K562 (cell line): Measurements from ENCODE around the gene FRAT1. TPM values are rescaled to one million over a fixed set of nuclear protein-coding genes. Genes with fewer than 3 reads are reported as not detected.

Experiments
- BMI1 ChIP-seq: fragments of 150-350 bp; IDR thresholded peaks from 2 replicates; pipeline ENCODE4 v1.6.1; 2014; ENCODE audit warnings: low read length
- CREM ChIP-seq: IDR thresholded peaks from 2 replicates; pipeline ENCODE4 v1.6.1; 2014; ENCODE audit warnings: antibody characterized with exemption, low read depth
- CTCF ChIP-seq, 3 experiments: IDR thresholded peaks in 2 of 3; conservative IDR thresholded peaks in 1 of 3; 2 replicates each; pipeline ENCODE4 v1.5.1; 2011 to 2012; ENCODE audit warnings: low read length in 3 of 3, mild to moderate bottlenecking in 3 of 3, control low read depth in 2 of 3, improper control_type of control experiment in 1 of 3, inconsistent platforms in 1 of 3, low read depth in 1 of 3, mixed read lengths in 1 of 3, moderate library complexity in 1 of 3; ENCODE audit not compliant: insufficient read depth in 2 of 3
- MCM5 ChIP-seq: fragments of 450-650 bp; IDR thresholded peaks from 2 replicates; pipeline ENCODE4 v1.6.1; 2016; ENCODE audit warnings: low read depth
- NCOA2 ChIP-seq, 2 experiments: fragments of 450-650 bp; IDR thresholded peaks; 2 replicates each; pipeline ENCODE4 v1.6.1; 2018; ENCODE audit warnings: mild to moderate bottlenecking in 2 of 2, moderate library complexity in 1 of 2; ENCODE audit not compliant: partially characterized antibody in 2 of 2
- POLR2B ChIP-seq: fragments of 450-650 bp; IDR thresholded peaks from 2 replicates; pipeline ENCODE4 v1.6.1; 2018; ENCODE audit warnings: low read depth; ENCODE audit not compliant: partially characterized antibody
- PRPF4 ChIP-seq: fragments of 200-400 bp; formaldehyde crosslinking; IDR thresholded peaks from one replicate; pipeline ENCODE4 v1.6.1; 2017; ENCODE audit warnings: low read length, low read depth, mild to moderate bottlenecking; ENCODE audit not compliant: insufficient read depth, poor library complexity, severe bottlenecking
- REST ChIP-seq, 2 experiments: fragments of 450-650 bp; formaldehyde crosslinking in 1 of 2; IDR thresholded peaks; 2 replicates each; pipeline versions ENCODE4 v1.4.0 to v1.6.1; 2014 to 2020; ENCODE audit warnings: mild to moderate bottlenecking in 2 of 2, borderline replicate concordance in 1 of 2, low read depth in 1 of 2
- THRAP3 ChIP-seq: fragments of 450-650 bp; IDR thresholded peaks from 2 replicates; pipeline ENCODE4 v1.6.1; 2016; ENCODE audit warnings: mild to moderate bottlenecking, inconsistent platforms, borderline replicate concordance
- ZNF316 ChIP-seq: fragments of 450-650 bp; IDR thresholded peaks from 2 replicates; pipeline ENCODE4 v1.6.1; 2016
- ZNF395 ChIP-seq: fragments of 200-800 bp; sonication (Bioruptor generic); IDR thresholded peaks from 2 replicates; pipeline ENCODE4 v1.6.1; 2017; ENCODE audit warnings: missing genetic modification characterization, missing compliant biosample characterization
- ZNF445 ChIP-seq: fragments of 250-450 bp; sonication (Bioruptor Pico); IDR thresholded peaks from 2 replicates; pipeline ENCODE4 v1.4.0; 2020; ENCODE audit warnings: low read depth, mild to moderate bottlenecking, moderate library complexity
- polyA plus RNA-seq, 8 experiments: library from polyadenylated mRNA; depleted of rRNA in 4 of 8; stranded (reverse) in 5 of 8; unstranded in 3 of 8; fragments of >200 nt; fragmentation: Nextera tagmentation in 2 of 8; fragmentation: Illumina TruSeq in 1 of 8; extraction: Ambion mirVana in 2 of 8; extraction: Trizol in 1 of 8; gene quantifications; 2 replicates each; pipeline versions ENCODE4 v1.2.1 to v1.2.3, GENCODE V29; 2011 to 2014; ENCODE audit warnings: inconsistent platforms in 1 of 8, missing spikeins in 1 of 8
- total RNA-seq, 7 experiments: library from RNA; depleted of rRNA in 6 of 7; stranded (reverse); fragments of >200 nt in 6 of 7; fragmentation: Illumina TruSeq in 2 of 7; extraction: Trizol in 2 of 7; gene quantifications; 2 replicates each; pipeline versions ENCODE4 v1.2.1 to v1.2.3, GENCODE V29; 2011 to 2021; ENCODE audit warnings: low replicate concordance in 1 of 7
- TF ChIP-seq, protein P1 (sequence below): IDR thresholded peaks from 2 replicates; pipeline ENCODE4 v1.6.1; 2011; ENCODE audit not compliant: insufficient read length; ENCODE audit errors: extremely low read depth

FRAT1 gene
- total and polyA plus RNA-seq, 9 of the 15 experiments (the other 6 are each of a cell fraction or from before 2014, with no cell fraction given) = 0.11 to 4.6 (median 1.4) TPM

DNA sequence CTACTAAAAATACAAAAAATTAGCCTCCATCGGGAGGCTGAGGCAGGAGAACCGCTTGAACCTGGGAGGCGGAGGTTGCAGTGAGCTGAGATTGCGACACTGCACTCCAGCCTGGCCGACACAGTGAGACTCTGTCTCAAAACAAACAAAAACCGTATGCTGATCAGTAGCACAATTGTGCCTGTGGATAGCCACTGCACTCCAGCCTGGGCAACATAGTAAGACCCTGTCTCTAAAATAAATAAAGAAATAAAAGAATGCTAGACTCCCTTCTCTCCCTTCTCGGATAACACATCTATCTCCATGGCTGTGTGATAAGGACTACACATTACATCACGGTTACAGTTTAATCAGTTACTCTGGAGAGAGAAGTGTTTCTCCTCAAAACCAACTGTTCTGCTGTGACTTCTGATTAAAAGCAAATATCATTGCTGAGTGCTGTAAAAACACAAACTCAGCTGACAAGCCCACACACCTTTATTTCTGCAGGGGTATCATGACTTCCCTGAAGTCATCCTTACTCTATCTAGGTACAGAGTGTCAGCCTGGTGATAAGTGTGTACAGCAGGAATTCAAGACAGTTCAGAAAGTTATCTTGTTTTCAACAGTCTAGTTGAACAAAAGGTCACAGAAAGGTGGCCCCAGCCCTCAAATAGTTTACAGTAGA is 21.4 kb upstream of the FRAT1 start (continued):
- TF ChIP-seq REST (IDR thresholded peaks at IDR 0.05; ENCODE audit: borderline replicate concordance) (no peak; the same call in 1 of the 2 replicates), REST (CRISPR knock-in tag; IDR thresholded peaks at IDR 0.05; ENCODE audit: low read depth) (no peak), ZNF395 (CRISPR knock-in tag) (no peak), CREM (peak; percentile 47), MCM5 (no peak), ZNF445 (CRISPR knock-in tag) (no peak), POLR2B (no peak), ZNF316 (0 out of 2 replicates have a peak, but pooled peaks have one; percentile 37), PRPF4 (no peak), CTCF (IDR thresholded peaks at IDR 0.05 in 2 of 3, conservative IDR thresholded peaks at IDR 0.05 in 1 of 3; ENCODE audit: insufficient read depth in 2 of 3, low read depth in 1 of 3, low read length in 3 of 3) (no peak), NCOA2 (IDR thresholded peaks at IDR 0.05; ENCODE audit: partially characterized antibody in 2 of 2) (peak in 1 of 2 experiments; percentile 13), THRAP3 (no peak), BMI1 (no peak)
- TF ChIP-seq, protein P1, sequence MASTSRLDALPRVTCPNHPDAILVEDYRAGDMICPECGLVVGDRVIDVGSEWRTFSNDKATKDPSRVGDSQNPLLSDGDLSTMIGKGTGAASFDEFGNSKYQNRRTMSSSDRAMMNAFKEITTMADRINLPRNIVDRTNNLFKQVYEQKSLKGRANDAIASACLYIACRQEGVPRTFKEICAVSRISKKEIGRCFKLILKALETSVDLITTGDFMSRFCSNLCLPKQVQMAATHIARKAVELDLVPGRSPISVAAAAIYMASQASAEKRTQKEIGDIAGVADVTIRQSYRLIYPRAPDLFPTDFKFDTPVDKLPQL = no peak
